Stomach (tissue), 9 donors: ENCODE data around the gene MAPK14. TPM values are rescaled to one million over a fixed set of nuclear protein-coding genes. Genes with fewer than 3 reads are reported as not detected.

Experiments used
- DNase-seq, 2 donors: peaks; one replicate each; pipeline versions ENCODE4 v3.0.0 to v3.0.0-alpha.2; 2013 to 2019
- H3K27ac ChIP-seq, 5 donors: fragments of 200-600 bp in 4 of 5; sonication (generic) in 4 of 5; one replicate each; pipeline ENCODE4 v1.5.1; 2013 to 2019; ENCODE audit warnings: mild to moderate bottlenecking in 1 of 5, moderate library complexity in 1 of 5
- H3K27me3 ChIP-seq, 3 donors: fragments of 200-600 bp; sonication (generic); one replicate each; pipeline ENCODE4 v1.5.1; 2017 to 2019; ENCODE audit warnings: mixed run types in 1 of 3
- H3K36me3 ChIP-seq, 4 donors: fragments of 200-600 bp; sonication (generic); 1 replicate in 3 of 4; 2 replicates in 1 of 4; pipeline ENCODE4 v1.5.1; 2016 to 2019
- H3K4me1 ChIP-seq, 4 donors: fragments of 200-600 bp; sonication (generic); one replicate each; pipeline ENCODE4 v1.5.1; 2016 to 2019
- H3K4me3 ChIP-seq, 4 donors: fragments of 200-600 bp; sonication (generic) in 3 of 4; one replicate each; pipeline ENCODE4 v1.5.1; 2016 to 2019; ENCODE audit warnings: mild to moderate bottlenecking in 1 of 4
- H3K9me3 ChIP-seq, 4 donors: fragments of 200-600 bp; sonication (generic); one replicate each; pipeline ENCODE4 v1.5.1; 2016 to 2019
- EP300 ChIP-seq: sonication (generic); formaldehyde crosslinking; IDR thresholded peaks from one replicate; pipeline ENCODE4 v1.6.1; 2017; ENCODE audit warnings: antibody characterized with exemption
- POLR2A ChIP-seq, 4 donors: fragments of 450-650 bp; IDR thresholded peaks; one replicate each; pipeline ENCODE4 v1.6.1; 2016; ENCODE audit warnings: antibody characterized with exemption in 4 of 4, control low read depth in 2 of 4, mild to moderate bottlenecking in 1 of 4, moderate library complexity in 1 of 4
- POLR2AphosphoS5 ChIP-seq, 3 donors: sonication (generic); formaldehyde crosslinking; IDR thresholded peaks; one replicate each; pipeline ENCODE4 v1.6.1; 2016; ENCODE audit warnings: antibody characterized with exemption in 3 of 3
- WGBS, 5 donors: extraction: QIAGEN DNeasy Blood & Tissue Kit in 3 of 5; methylation state at CpG; one replicate each; pipeline versions ENCODE4 v1.1.5 to v1.1.7; 2013 to 2018; 5-methylcytosine and 5-hydroxymethylcytosine counted together
- intact Hi-C: fragments of 100-400 bp; cut with DNase I; formaldehyde crosslinking; loops from one replicate; pipeline ENCODE4 v1.15.1; 2023; ENCODE audit warnings: low total_unique reads
- polyA plus RNA-seq, 3 donors: library from polyadenylated mRNA; stranded (reverse); fragments of 200-250 nt; gene quantifications; one replicate each; pipeline ENCODE4 v1.2.3, GENCODE V29; 2013
- total RNA-seq, 5 donors: library from RNA; depleted of rRNA; stranded (reverse); fragments of >200 nt; gene quantifications; one replicate each; pipeline versions ENCODE4 v1.1.0 to v1.2.3, GENCODE V29; 2014 to 2016
- TF ChIP-seq, protein P1 (sequence below), 7 experiments: fragments of 450-650 bp in 4 of 7; fragments of 200-600 bp in 3 of 7; sonication (generic) in 3 of 7; IDR thresholded peaks; one replicate each; pipeline ENCODE4 v1.5.1; 2016 to 2019; ENCODE audit warnings: antibody characterized with exemption in 7 of 7, control low read depth in 2 of 7, mild to moderate bottlenecking in 1 of 7
- donor health status: healthy with polysubstance abuse.
- donor health status: Bipolar disorder and iron deficiency.
- donor health status: healthy.

The MAPK14 gene
- total and polyA plus RNA-seq, 8 donors = 12.3 to 297 (median 35.9) TPM

DNA sequence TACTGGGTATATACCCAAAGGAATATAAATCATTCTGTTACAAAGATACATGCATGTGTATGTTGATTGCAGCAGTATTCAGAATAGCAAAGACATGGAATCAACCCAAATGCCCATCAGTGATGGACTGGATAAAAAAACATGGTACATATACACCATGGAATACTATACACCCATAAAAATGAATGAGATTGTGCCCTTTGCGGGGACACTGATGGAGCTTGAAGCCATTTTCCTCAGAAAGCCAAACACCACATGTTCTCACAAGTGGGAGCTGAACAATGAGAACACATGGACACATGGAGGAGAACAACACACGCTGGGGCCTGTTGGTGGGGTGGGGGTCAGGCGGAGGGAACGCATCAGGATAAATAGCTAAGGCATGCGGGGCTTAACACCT lies 61.4 kb downstream of the MAPK14 start:
- peaks cover 7 to 39% (median 28%) of the 10 kb centered on the region in 4 donors for H3K36me3 ChIP-seq
- intact Hi-C loops = no loop called here
- no peaks in the 10 kb centered on the region for H3K27me3 ChIP-seq
- TF ChIP-seq, protein P1, sequence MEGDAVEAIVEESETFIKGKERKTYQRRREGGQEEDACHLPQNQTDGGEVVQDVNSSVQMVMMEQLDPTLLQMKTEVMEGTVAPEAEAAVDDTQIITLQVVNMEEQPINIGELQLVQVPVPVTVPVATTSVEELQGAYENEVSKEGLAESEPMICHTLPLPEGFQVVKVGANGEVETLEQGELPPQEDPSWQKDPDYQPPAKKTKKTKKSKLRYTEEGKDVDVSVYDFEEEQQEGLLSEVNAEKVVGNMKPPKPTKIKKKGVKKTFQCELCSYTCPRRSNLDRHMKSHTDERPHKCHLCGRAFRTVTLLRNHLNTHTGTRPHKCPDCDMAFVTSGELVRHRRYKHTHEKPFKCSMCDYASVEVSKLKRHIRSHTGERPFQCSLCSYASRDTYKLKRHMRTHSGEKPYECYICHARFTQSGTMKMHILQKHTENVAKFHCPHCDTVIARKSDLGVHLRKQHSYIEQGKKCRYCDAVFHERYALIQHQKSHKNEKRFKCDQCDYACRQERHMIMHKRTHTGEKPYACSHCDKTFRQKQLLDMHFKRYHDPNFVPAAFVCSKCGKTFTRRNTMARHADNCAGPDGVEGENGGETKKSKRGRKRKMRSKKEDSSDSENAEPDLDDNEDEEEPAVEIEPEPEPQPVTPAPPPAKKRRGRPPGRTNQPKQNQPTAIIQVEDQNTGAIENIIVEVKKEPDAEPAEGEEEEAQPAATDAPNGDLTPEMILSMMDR (IDR thresholded peaks at IDR 0.05) = no peak
- peaks cover 0 to 4% (median 0%) of the 10 kb centered on the region in 4 donors for H3K9me3 ChIP-seq
- H3K4me1 ChIP-seq = peaks cover 0 to 8% (median 3%) of the 10 kb centered on the region in 4 donors
- H3K27ac ChIP-seq = no peak overlapping the region
- WGBS, 5 donors = 95 to 98% (median 96%) methylated on average over 5 of the region's 5 CpGs
- no peak for DNase-seq
- H3K4me3 ChIP-seq = no peak overlapping the region

GRCh38 chr6:36094238-36094637 lies 66.6 kb downstream of the MAPK14 start:
- Histone ChIP-seq H3K36me3 (peaks cover 3 to 44% (median 33%) of the 10 kb centered on the region in 4 donors), H3K4me3 (no peak overlapping the region), H3K27me3 (no peaks in the 10 kb centered on the region), H3K9me3 (no peaks in the 10 kb centered on the region), H3K27ac (peak overlapping the region in 2 of 5 donors; percentile 54 to 59), H3K4me1 (peaks cover 8 to 44% (median 26%) of the 10 kb centered on the region in 4 donors)
- TF ChIP-seq, protein P1 (IDR thresholded peaks at IDR 0.05) = no peak
- no peak for TF ChIP-seq EP300
- TF ChIP-seq POLR2A (IDR thresholded peaks at IDR 0.05) = no peak
- no peak for TF ChIP-seq POLR2AphosphoS5 (IDR thresholded peaks at IDR 0.05)
- DNase-seq = no peak
- intact Hi-C loops = no loop called here
- 89 to 93% (median 91%) methylated on average over 2 of the region's 2 CpGs for WGBS, 5 donors

DNA sequence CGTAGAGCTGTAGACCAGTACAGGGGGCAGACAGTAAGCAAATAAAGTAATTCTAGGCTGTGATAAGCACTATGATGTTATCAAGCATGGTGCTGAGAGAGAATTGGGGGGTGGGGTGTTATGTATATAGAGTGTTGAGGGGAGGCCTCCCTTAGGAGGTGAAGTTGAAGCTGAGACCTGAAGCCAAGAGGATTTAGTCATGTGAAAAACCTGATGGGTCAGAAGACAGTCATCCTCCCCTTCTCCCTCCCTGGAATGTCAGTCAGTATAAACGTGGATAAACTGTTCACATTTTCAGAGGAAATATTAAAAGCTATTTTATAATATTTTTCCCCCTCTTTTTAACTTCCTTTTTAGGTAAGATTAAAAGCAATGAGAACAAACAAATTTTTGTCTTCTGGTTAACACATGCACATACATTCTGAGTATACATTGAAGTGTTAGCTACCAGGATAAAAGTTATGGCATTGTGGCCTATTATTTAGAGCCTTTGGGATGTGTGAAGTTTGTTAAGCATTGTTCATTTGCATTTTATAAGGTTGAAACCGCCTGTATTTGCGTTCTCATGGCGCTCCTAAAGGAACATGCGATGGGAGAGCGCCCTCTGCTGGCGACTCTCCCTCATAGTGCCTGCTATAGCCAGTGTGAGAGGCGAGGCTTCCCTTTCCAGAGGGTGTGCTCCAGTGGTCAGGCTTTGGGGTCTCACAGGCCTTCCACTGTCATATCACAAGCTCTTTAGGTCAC lies 67.3 kb downstream of the MAPK14 start:
- 6 to 9% (median 8%) methylated on average over 9 of the region's 9 CpGs for WGBS, 5 donors
- no peaks in the 10 kb centered on the region for H3K9me3 ChIP-seq
- peaks cover 9 to 51% (median 30%) of the 10 kb centered on the region in 4 donors for H3K4me1 ChIP-seq
- TF ChIP-seq, protein P1 (IDR thresholded peaks at IDR 0.05) = peak in 6 of 7 experiments; percentile 28 to 97 (median 90)
- no peak for TF ChIP-seq EP300
- TF ChIP-seq POLR2AphosphoS5 (IDR thresholded peaks at IDR 0.05) = peak in 2 of 3 donors; percentile 30 to 83
- peaks cover 3 to 44% (median 33%) of the 10 kb centered on the region in 4 donors for H3K36me3 ChIP-seq
- no peak overlapping the region for H3K4me3 ChIP-seq
- H3K27ac ChIP-seq = peak overlapping the region in 4 of 5 donors; percentile 34 to 62 (median 56)
- no peaks in the 10 kb centered on the region for H3K27me3 ChIP-seq
- intact Hi-C loops = loop anchor here (5.0 kb wide), 1 partner anchor 68 kb away; the partner anchor contains the start of gene MAPK14
- DNase-seq = peak; percentile 90 to 95

DNA sequence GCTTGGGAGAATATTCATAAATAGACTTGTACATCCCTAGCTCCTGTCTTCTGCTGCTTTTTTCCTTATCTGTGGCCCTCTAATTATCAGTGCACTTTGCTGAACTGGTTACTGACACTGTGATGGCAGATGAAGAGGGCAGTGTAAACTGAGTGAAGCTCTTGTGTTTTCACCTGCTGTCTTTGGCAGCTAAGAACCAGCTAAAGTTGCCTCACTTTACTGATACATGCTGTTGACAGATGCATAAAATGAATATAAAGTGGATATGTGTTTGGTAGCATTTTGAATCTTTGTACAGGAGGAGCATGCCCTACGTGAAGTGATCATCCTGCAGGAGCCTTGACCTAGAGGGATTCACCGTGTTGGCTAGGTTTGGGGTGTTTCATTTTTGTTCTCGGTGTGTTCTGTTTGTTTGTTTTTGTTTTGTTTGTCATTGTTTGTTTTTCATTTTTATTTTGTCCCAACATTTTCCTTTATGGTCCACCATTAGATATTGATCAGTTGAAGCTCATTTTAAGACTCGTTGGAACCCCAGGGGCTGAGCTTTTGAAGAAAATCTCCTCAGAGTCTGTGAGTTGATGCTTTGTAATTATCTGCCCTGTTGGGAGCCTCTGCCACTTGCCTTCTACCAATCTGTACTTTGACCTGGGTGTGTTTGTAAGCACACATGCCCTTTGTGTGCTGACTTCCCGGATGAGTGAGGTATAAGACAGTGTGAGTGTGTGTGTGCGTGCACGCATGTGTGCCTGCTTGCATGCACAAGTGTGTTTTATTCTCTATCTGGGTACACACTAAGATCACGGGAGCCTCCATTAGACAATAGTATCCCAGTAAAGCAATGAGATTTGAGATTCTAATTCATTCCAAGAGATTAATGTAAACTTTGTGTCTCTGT lies 68.1 kb downstream of the MAPK14 start:
- H3K36me3 ChIP-seq = peaks cover 3 to 44% (median 33%) of the 10 kb centered on the region in 4 donors
- H3K4me3 ChIP-seq = no peak overlapping the region
- TF ChIP-seq POLR2AphosphoS5 (IDR thresholded peaks at IDR 0.05) = peak in 2 of 3 donors; percentile 57 to 76
- TF ChIP-seq, protein P1 (IDR thresholded peaks at IDR 0.05) = peak in 1 of 7 experiments; percentile 44
- no peak for TF ChIP-seq POLR2A (IDR thresholded peaks at IDR 0.05)
- peak overlapping the region in 4 of 5 donors; percentile 34 to 62 (median 56) for H3K27ac ChIP-seq
- H3K4me1 ChIP-seq = peaks cover 12 to 59% (median 33%) of the 10 kb centered on the region in 4 donors
- WGBS, 5 donors = 32 to 60% (median 50%) methylated on average over 8 of the region's 8 CpGs
- H3K9me3 ChIP-seq = no peaks in the 10 kb centered on the region
- peak; percentile 43 to 89 for DNase-seq
- intact Hi-C loops = loop anchor here (5.0 kb wide), 1 partner anchor 68 kb away; the partner anchor contains the start of gene MAPK14
- H3K27me3 ChIP-seq = no peaks in the 10 kb centered on the region
